WTC11 (cell line): ENCODE measurements around the gene TMEM114. TPM values are rescaled to one million over a fixed set of nuclear protein-coding genes. Genes with fewer than 3 reads are reported as not detected.

Experiments used
- ATAC-seq: fragments of 200-7000 bp; cut with Tn5 transposase; 2 replicates; pipeline ENCODE4 v1.10.0; 2021; ENCODE audit warnings: mild to moderate bottlenecking, moderate library complexity
- CTCF ChIA-PET: fragments of 300-600 bp; sonication (Branson Sonifier 250); formaldehyde crosslinking; loops from one replicate; lab custom pipeline; 2021; ENCODE audit warnings: antibody characterized with exemption; lab: Charles Lee
- POLR2A ChIA-PET: fragments of 350-600 bp; sonication (Branson Sonifier 250); formaldehyde crosslinking; loops from one replicate; lab custom pipeline; 2021; ENCODE audit warnings: antibody characterized with exemption; lab: Charles Lee
- DNase-seq: peaks from one replicate; pipeline ENCODE4 v3.0.0; 2021; ENCODE audit warnings: low spot score
- H3K27ac Mint-ChIP-seq: 2 replicates; pipeline ENCODE4 v1.8.0; 2021; ENCODE audit warnings: mixed read lengths
- H3K27me3 Mint-ChIP-seq: 2 replicates; pipeline ENCODE4 v1.8.0; 2021; ENCODE audit warnings: low read depth, mild to moderate bottlenecking, moderate library complexity, mixed read lengths
- H3K36me3 Mint-ChIP-seq: 2 replicates; pipeline ENCODE4 v1.8.0; 2021; ENCODE audit warnings: mixed read lengths
- H3K4me1 Mint-ChIP-seq: 2 replicates; pipeline ENCODE4 v1.8.0; 2022; ENCODE audit warnings: mixed read lengths
- H3K4me3 Mint-ChIP-seq: 2 replicates; pipeline ENCODE4 v1.8.0; 2021; ENCODE audit warnings: mild to moderate bottlenecking, moderate library complexity, mixed read lengths
- H3K9me3 Mint-ChIP-seq: 2 replicates; pipeline ENCODE4 v1.8.0; 2021; ENCODE audit warnings: mixed read lengths
- ATF6 ChIP-seq: sonication (generic); formaldehyde crosslinking; IDR thresholded peaks from 2 replicates; pipeline ENCODE4 v1.8.1; 2023; ENCODE audit warnings: mild to moderate bottlenecking, missing genetic modification reagents
- FOXJ3 ChIP-seq: sonication (generic); formaldehyde crosslinking; IDR thresholded peaks from 2 replicates; pipeline ENCODE4 v1.9.0; 2021; ENCODE audit warnings: missing genetic modification reagents, mild to moderate bottlenecking, borderline replicate concordance
- FOXP4 ChIP-seq: sonication (generic); formaldehyde crosslinking; IDR thresholded peaks from 2 replicates; pipeline ENCODE4 v1.8.0; 2022; ENCODE audit warnings: mild to moderate bottlenecking, missing genetic modification reagents
- IRF2 ChIP-seq: sonication (generic); formaldehyde crosslinking; IDR thresholded peaks from 2 replicates; pipeline ENCODE4 v1.8.0; 2022; ENCODE audit warnings: low read depth, missing genetic modification reagents, borderline replicate concordance
- MXD4 ChIP-seq: fragments of 250-450 bp; sonication (Bioruptor Pico); IDR thresholded peaks from 2 replicates; pipeline ENCODE4 v1.8.0; 2021; ENCODE audit warnings: mild to moderate bottlenecking, moderate library complexity, borderline replicate concordance
- OVOL2 ChIP-seq: fragments of 250-450 bp; sonication (Bioruptor Pico); IDR thresholded peaks from 2 replicates; pipeline ENCODE4 v1.9.0; 2021; ENCODE audit warnings: mild to moderate bottlenecking, borderline replicate concordance
- RORB ChIP-seq: fragments of 250-450 bp; sonication (Bioruptor Pico); IDR thresholded peaks from 2 replicates; pipeline ENCODE4 v1.9.0; 2021; ENCODE audit warnings: mild to moderate bottlenecking
- SMAD3 ChIP-seq: sonication (generic); formaldehyde crosslinking; IDR thresholded peaks from 2 replicates; pipeline ENCODE4 v1.8.0; 2022; ENCODE audit warnings: missing genetic modification reagents, mild to moderate bottlenecking, borderline replicate concordance
- SP1 ChIP-seq: sonication (generic); formaldehyde crosslinking; conservative IDR thresholded peaks from 2 replicates; pipeline ENCODE4 v1.8.1; 2022; ENCODE audit warnings: missing genetic modification reagents
- TCF7 ChIP-seq: sonication (generic); formaldehyde crosslinking; IDR thresholded peaks from 2 replicates; pipeline ENCODE4 v1.8.0; 2022; ENCODE audit warnings: mild to moderate bottlenecking, low read depth, missing genetic modification reagents, moderate library complexity
- TEAD4 ChIP-seq: sonication (generic); formaldehyde crosslinking; IDR thresholded peaks from 2 replicates; pipeline ENCODE4 v1.8.0; 2022; ENCODE audit warnings: mild to moderate bottlenecking, missing genetic modification reagents
- TP53 ChIP-seq: sonication (generic); formaldehyde crosslinking; IDR thresholded peaks from 2 replicates; pipeline ENCODE4 v1.8.1; 2023; ENCODE audit warnings: mild to moderate bottlenecking, missing genetic modification reagents
- USF2 ChIP-seq: sonication (generic); formaldehyde crosslinking; IDR thresholded peaks from 2 replicates; pipeline ENCODE4 v1.8.1; 2023; ENCODE audit warnings: mild to moderate bottlenecking, missing genetic modification reagents, moderate library complexity
- ZMAT4 ChIP-seq: fragments of 250-450 bp; sonication (Bioruptor Pico); IDR thresholded peaks from 2 replicates; pipeline ENCODE4 v1.9.0; 2021; ENCODE audit warnings: mild to moderate bottlenecking
- ZNF138 ChIP-seq: sonication (generic); formaldehyde crosslinking; conservative IDR thresholded peaks from 2 replicates; pipeline ENCODE4 v1.8.1; 2022; ENCODE audit warnings: mild to moderate bottlenecking, moderate library complexity, missing genetic modification reagents
- ZNF317 ChIP-seq: sonication (generic); formaldehyde crosslinking; IDR thresholded peaks from 2 replicates; pipeline ENCODE4 v1.8.1; 2023; ENCODE audit warnings: low read depth, mild to moderate bottlenecking, moderate library complexity, missing genetic modification reagents, borderline replicate concordance
- total RNA-seq: library from RNA; stranded (reverse); gene quantifications from 3 replicates; pipeline ENCODE4 v1.2.3, GENCODE V29; 2021
- TF ChIP-seq, protein P1 (sequence below): sonication (generic); formaldehyde crosslinking; IDR thresholded peaks from 2 replicates; pipeline ENCODE4 v1.8.1; 2022; ENCODE audit warnings: mild to moderate bottlenecking, moderate library complexity, missing genetic modification reagents
- TF ChIP-seq, protein P2 (sequence below): sonication (generic); formaldehyde crosslinking; IDR thresholded peaks from 2 replicates; pipeline ENCODE4 v1.8.1; 2023; ENCODE audit warnings: mild to moderate bottlenecking, missing genetic modification reagents
- TF ChIP-seq, protein P3 (sequence below): fragments of 200-600 bp; IDR thresholded peaks from 2 replicates; pipeline ENCODE4 v1.8.0; 2022; ENCODE audit warnings: antibody characterized with exemption

TMEM114 gene
- total RNA-seq, 1 experiment from 2014 or later, result 0.37 TPM

GRCh38 chr16:8561496-8561895, 28.8 kb downstream of the TMEM114 start:
- Mint-ChIP-seq H3K4me3 (no peak overlapping the region), H3K36me3 (peaks cover 25% of the 10 kb centered on the region), H3K4me1 (no peaks in the 10 kb centered on the region), H3K27ac (no peak overlapping the region), H3K27me3 (peaks cover 13% of the 10 kb centered on the region; the same call in 1 of the 2 replicates), H3K9me3 (peaks cover 26% of the 10 kb centered on the region)
- POLR2A ChIA-PET, result no interaction called here
- ATAC-seq, result no peak
- no peak for DNase-seq
- TF ChIP-seq, protein P1, sequence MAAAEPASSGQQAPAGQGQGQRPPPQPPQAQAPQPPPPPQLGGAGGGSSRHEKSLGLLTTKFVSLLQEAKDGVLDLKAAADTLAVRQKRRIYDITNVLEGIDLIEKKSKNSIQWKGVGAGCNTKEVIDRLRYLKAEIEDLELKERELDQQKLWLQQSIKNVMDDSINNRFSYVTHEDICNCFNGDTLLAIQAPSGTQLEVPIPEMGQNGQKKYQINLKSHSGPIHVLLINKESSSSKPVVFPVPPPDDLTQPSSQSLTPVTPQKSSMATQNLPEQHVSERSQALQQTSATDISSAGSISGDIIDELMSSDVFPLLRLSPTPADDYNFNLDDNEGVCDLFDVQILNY (CRISPR knock-in tag), result no peak
- TF ChIP-seq ZMAT4 (no peak), OVOL2 (no peak), SP1 (CRISPR knock-in tag) (no peak), IRF2 (CRISPR knock-in tag) (no peak), SMAD3 (CRISPR knock-in tag) (no peak)
- TF ChIP-seq, protein P2, sequence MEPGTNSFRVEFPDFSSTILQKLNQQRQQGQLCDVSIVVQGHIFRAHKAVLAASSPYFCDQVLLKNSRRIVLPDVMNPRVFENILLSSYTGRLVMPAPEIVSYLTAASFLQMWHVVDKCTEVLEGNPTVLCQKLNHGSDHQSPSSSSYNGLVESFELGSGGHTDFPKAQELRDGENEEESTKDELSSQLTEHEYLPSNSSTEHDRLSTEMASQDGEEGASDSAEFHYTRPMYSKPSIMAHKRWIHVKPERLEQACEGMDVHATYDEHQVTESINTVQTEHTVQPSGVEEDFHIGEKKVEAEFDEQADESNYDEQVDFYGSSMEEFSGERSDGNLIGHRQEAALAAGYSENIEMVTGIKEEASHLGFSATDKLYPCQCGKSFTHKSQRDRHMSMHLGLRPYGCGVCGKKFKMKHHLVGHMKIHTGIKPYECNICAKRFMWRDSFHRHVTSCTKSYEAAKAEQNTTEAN (CRISPR knock-in tag), result no peak
- CTCF ChIA-PET, result no interaction called here

DNA sequence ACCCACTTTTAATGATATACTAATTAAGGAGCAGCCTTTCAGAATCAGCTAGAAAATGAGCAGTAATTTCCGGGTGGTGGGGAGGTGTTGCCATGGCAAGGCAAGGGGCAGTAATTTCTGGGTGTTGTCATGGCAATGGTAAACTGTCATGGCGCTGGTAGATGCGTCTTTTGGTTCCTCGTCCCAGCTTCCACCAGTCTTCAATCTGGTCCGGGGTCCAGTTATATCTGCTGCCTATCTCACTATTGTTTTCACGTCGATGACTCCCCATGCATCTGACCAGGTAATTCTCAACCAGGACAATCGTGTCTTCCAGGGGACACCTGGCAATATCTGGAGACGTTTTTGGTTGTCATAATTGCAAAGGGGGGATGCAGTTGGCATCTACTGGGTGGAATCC, 34.9 kb downstream of the TMEM114 start:
- H3K27ac Mint-ChIP-seq, result no peak overlapping the region

More for the DNA sequence above, 34.9 kb downstream of the TMEM114 start:
- ChIA-PET POLR2A (no interaction called here), CTCF (no interaction called here)
- Mint-ChIP-seq H3K9me3 (peaks cover 71% of the 10 kb centered on the region), H3K36me3 (peaks cover 54% of the 10 kb centered on the region), H3K27me3 (peaks cover 25% of the 10 kb centered on the region), H3K4me3 (no peak overlapping the region), H3K4me1 (no peaks in the 10 kb centered on the region)
- TF ChIP-seq, protein P3, sequence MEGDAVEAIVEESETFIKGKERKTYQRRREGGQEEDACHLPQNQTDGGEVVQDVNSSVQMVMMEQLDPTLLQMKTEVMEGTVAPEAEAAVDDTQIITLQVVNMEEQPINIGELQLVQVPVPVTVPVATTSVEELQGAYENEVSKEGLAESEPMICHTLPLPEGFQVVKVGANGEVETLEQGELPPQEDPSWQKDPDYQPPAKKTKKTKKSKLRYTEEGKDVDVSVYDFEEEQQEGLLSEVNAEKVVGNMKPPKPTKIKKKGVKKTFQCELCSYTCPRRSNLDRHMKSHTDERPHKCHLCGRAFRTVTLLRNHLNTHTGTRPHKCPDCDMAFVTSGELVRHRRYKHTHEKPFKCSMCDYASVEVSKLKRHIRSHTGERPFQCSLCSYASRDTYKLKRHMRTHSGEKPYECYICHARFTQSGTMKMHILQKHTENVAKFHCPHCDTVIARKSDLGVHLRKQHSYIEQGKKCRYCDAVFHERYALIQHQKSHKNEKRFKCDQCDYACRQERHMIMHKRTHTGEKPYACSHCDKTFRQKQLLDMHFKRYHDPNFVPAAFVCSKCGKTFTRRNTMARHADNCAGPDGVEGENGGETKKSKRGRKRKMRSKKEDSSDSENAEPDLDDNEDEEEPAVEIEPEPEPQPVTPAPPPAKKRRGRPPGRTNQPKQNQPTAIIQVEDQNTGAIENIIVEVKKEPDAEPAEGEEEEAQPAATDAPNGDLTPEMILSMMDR, result no peak
- TF ChIP-seq TEAD4 (CRISPR knock-in tag), result no peak
- TF ChIP-seq FOXJ3 (CRISPR knock-in tag), result no peak
- TF ChIP-seq ZNF317 (CRISPR knock-in tag), result no peak
- TF ChIP-seq USF2, result no peak
- no peak for TF ChIP-seq ZNF138 (CRISPR knock-in tag)
- no peak for TF ChIP-seq ATF6 (CRISPR knock-in tag)
- TF ChIP-seq TCF7 (CRISPR knock-in tag), result no peak
- TF ChIP-seq TP53 (CRISPR knock-in tag), result no peak
- TF ChIP-seq MXD4, result no peak
- no peak for TF ChIP-seq FOXP4
- TF ChIP-seq RORB (CRISPR knock-in tag), result no peak
- DNase-seq, result no peak
- ATAC-seq, result no peak
